Natural killer cell treated with Interleukin-12 subunit alpha and Interleukin-12 subunit beta and Interleukin-15 and Interleukin-18, amount 100 ng/mL, for 72 hours (primary cell): ENCODE data around the gene NOL6. TPM values are rescaled to one million over a fixed set of nuclear protein-coding genes. Genes with fewer than 3 reads are reported as not detected.

ENCODE experiments used
- ATAC-seq, 2 donors: fragments of 150-1000 bp; cut with Tn5 transposase in 1 of 2; sonication (Bioruptor Pico), chemical (Tn5 transposase) in 1 of 2; 2 replicates each; pipeline ENCODE4 v1.10.0; 2021
- DNase-seq: peaks from one replicate; pipeline ENCODE4 v3.0.0; 2022; ENCODE audit warnings: low spot score
- H3K27ac Mint-ChIP-seq, 2 donors: 1 replicate in 1 of 2; 2 replicates in 1 of 2; pipeline ENCODE4 v1.8.0; 2022; ENCODE audit warnings: mixed read lengths in 2 of 2, mild to moderate bottlenecking in 1 of 2, moderate library complexity in 1 of 2
- H3K27me3 Mint-ChIP-seq, 2 donors: 1 replicate in 1 of 2; 2 replicates in 1 of 2; pipeline ENCODE4 v1.8.0; 2022; ENCODE audit warnings: mixed read lengths in 2 of 2
- H3K36me3 Mint-ChIP-seq: one replicate; pipeline ENCODE4 v1.8.0; 2022; ENCODE audit warnings: mixed read lengths
- H3K4me1 Mint-ChIP-seq, 2 donors: 1 replicate in 1 of 2; 2 replicates in 1 of 2; pipeline ENCODE4 v1.8.0; 2022; ENCODE audit warnings: low read depth in 2 of 2, mixed read lengths in 2 of 2, mild to moderate bottlenecking in 1 of 2
- H3K4me3 Mint-ChIP-seq: one replicate; pipeline ENCODE4 v1.8.0; 2022; ENCODE audit warnings: mixed read lengths
- H3K9me3 Mint-ChIP-seq: 2 replicates; pipeline ENCODE4 v1.8.0; 2022; ENCODE audit warnings: mixed read lengths
- total RNA-seq, 2 donors: library from RNA; stranded (reverse); gene quantifications; one replicate each; pipeline ENCODE4 v1.2.3, GENCODE V29; 2022

The NOL6 gene
- total RNA-seq, 2 donors from 2014 or later, result 48.3 to 104 TPM

DNA sequence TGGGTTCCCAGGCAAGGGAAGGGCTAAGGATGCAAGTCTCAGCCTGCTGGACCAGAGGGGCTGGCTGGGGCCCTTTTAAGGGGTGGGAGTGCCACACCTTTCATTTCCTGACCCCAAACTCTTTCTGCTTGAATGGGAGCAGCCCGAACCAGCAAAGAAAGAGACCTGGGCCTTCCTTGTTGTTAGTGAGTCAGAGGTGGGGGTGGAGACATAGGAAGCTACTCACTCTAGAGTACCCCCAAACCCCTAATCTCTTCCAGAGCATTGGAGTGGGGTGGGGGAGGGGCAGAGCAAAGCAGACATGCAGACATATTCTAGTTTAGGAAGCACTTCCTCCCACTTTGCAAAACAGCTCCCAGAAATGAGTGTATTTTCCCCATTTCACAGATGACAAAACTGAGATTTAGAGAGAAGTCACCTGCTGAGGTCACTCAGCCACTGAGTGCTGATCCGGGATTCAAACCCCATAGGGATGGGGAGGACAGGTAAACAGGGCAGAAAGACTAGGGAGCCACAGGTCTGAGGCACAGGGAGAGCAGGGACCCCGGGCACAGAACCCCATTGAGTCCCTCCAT, 20.4 kb downstream of the NOL6 start:
- Mint-ChIP-seq H3K4me1 (peaks cover 5 to 6% of the 10 kb centered on the region in 2 donors), H3K4me3 (no peak overlapping the region), H3K36me3 (no peaks in the 10 kb centered on the region), H3K9me3 (no peaks in the 10 kb centered on the region), H3K27me3 (no peaks in the 10 kb centered on the region), H3K27ac (no peak overlapping the region)
- no peak for ATAC-seq
- DNase-seq, result no peak

DNA sequence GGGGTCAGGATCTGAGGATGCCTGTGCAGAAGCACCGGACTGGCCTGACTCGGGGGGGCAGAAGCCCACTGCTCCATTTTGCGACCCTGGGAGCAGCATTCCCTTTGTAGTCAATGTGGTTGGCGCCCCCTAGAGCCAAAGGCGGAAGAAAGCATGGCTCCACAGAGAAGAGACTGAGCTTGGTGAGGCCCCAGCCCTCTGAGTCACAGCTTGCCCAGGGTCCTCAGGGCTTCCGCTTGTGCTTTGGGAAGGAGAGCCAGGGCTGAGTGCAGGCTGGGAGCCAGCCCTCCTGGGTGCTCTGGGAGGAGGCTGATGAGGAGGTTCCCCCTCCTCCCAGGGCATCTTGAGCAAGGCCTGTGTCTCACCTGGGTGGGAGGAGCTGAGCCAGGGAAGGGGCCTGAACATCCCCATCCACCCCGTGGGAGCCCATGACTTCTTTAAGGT, 20.9 kb downstream of the NOL6 start:
- Mint-ChIP-seq H3K27me3 (no peaks in the 10 kb centered on the region), H3K36me3 (no peaks in the 10 kb centered on the region), H3K27ac (no peak overlapping the region), H3K4me3 (no peak overlapping the region), H3K4me1 (peaks cover 8 to 9% of the 10 kb centered on the region in 2 donors), H3K9me3 (no peaks in the 10 kb centered on the region)
- peak; percentile 51 to 73 for ATAC-seq
- DNase-seq, result peak; percentile 66

DNA sequence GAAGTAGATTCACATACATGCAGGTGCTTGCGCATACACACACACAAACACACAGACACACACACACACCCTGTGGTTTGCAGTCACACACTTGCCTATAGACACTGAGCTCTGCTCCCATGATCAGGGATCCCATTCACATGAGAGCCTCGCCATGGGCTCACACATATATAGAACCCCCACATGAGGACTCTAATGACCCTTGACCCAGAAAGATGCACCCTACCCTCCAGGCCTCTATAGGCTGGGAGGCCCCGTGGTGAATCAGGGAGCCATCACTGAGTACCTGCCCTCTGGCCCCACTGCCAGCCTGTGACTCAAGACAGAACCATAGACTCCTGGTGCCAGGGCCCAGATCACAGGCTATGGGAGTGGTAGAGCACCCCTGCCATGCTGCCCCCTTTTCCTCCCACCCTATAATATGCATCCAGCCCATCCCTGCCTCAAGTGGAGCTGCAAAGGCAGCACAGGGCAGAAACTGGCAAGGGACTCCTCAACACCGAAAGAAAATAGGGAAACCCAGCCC, 23.0 kb downstream of the NOL6 start:
- H3K27ac Mint-ChIP-seq, result no peak overlapping the region

DNA sequence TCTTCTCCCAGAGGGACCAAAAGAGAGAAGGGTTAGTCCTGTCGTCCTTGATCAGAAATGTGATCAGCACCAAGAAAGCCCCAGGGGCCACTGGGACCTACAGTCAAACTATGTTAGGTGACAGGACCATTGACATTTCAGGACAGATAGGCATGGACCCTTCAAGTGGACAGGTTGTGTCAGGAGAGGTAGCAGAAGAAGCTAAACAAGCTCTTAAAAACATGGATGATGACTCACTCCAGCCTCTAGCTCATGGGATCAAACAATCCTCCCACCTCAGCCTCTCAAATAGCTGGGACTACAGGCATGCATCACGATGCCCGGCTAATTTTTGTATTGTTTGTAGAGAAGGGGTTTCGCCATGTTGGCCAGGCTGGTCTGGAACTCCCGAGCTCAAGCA, 24.0 kb downstream of the NOL6 start:
- H3K36me3 Mint-ChIP-seq, result no peaks in the 10 kb centered on the region
- ATAC-seq (no peak), DNase-seq (no peak)
- H3K4me3 Mint-ChIP-seq, result no peak overlapping the region
- no peaks in the 10 kb centered on the region for H3K9me3 Mint-ChIP-seq
- no peaks in the 10 kb centered on the region for H3K27me3 Mint-ChIP-seq
- no peak overlapping the region for H3K27ac Mint-ChIP-seq
- peaks cover 32 to 35% of the 10 kb centered on the region in 2 donors for H3K4me1 Mint-ChIP-seq

More for the DNA sequence above, 23.0 kb downstream of the NOL6 start:
- Mint-ChIP-seq H3K27me3 (no peaks in the 10 kb centered on the region), H3K4me3 (no peak overlapping the region), H3K36me3 (no peaks in the 10 kb centered on the region), H3K9me3 (no peaks in the 10 kb centered on the region), H3K4me1 (peaks cover 27% of the 10 kb centered on the region in 2 donors)
- ATAC-seq (no peak), DNase-seq (no peak)

DNA sequence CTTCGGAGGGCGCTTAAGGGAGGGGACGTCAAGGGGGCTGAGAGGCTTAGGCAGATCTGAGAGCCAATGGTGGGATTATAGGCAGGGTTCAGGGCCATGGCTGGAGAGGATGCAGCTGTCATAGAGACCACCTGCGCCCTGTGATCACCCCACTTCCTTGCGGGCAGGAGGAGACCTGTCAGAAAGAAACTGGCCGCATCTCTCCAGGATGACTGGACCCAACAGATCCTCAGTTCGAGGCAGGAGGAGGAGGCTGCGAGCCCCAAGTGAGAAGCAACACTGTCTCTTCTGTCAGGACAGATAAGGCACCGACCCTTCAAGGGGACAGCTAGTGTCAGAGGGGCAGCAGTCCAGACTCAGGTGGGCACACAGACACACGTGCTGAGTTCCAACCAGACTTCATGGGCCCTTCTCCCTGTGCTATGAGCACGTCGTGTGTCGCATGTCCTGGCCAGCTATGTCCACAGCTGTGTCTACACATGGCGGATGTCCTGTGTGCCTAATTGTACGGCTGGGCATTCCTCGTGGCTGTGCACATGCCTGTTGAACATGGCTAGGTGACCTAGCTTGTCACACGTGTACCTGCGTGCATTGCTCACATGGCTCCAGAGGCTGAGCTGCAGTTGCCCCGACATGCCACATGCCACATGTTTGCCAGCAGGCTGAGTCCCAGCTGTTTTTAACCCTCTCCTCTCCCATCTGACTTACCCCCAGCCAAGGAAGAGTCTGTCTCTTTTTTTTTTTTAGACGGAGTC, 25.7 kb downstream of the NOL6 start:
- H3K4me3 Mint-ChIP-seq, result peak overlapping the region; percentile 76
- H3K36me3 Mint-ChIP-seq, result no peaks in the 10 kb centered on the region
- H3K27me3 Mint-ChIP-seq, result no peaks in the 10 kb centered on the region
- DNase-seq (no peak), ATAC-seq (peak in 1 of 2 donors; percentile 48)
- peak overlapping the region in 1 of 2 donors; percentile 94 for H3K27ac Mint-ChIP-seq
- peaks cover 32 to 35% of the 10 kb centered on the region in 2 donors for H3K4me1 Mint-ChIP-seq
- no peaks in the 10 kb centered on the region for H3K9me3 Mint-ChIP-seq

DNA sequence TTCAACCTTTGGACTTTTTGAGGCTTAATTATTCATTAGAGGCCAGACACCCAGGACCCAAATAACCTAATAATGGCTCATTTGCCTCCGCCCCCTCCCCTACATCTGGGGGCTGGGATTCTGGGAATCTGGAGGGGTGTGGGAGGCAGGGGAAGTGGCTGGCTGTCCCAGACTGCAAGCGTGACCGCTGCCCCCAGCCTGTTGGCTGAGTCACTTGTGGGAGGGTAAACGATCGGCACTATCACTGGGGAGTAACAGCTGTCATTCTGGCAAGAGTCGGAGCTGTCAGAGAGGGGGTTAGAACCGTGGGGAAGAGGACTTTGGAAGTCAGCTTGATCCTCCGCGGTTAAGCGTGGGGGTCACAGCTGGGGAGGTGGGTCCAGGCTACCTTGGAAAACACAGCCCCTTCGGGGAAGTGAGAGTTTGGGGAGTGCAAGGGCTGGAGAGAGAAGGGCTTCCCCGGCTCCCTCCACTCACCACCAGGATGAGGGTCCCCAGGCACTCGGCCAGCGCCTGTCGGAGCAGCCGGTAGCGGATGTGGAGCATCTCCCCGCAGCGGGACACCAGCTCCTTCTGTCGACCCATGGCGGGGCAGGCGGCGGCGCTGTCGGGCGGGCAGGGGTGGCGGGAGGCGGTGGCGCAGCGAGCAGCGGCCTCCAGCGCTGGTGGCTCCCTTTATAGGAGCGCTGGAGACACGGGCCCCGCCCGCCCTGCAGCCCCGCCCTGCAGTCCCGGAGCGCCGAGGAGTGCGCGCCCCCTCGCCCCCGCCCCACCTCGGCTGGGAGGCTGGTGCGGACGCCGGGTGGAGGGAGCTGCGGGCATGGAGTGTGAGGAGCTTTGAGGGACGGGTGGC, 26.6 kb downstream of the NOL6 start, which contains the start of gene AQP3:
Gene AQP3, minus strand, starts transcription at position 648 of the 853 bp plus-strand sequence. Its CDS starts 63 bp downstream, at position 585.
- Mint-ChIP-seq H3K27ac (peak within 1 kb of the TSS; percentile 84 to 94), H3K9me3 (no peaks in the 10 kb centered on the region), H3K36me3 (no peaks in the 10 kb centered on the region), H3K4me3 (peak within 1 kb of the TSS; percentile 92), H3K4me1 (peaks cover 27 to 35% of the 10 kb centered on the region in 2 donors), H3K27me3 (no peaks in the 10 kb centered on the region)
- ATAC-seq, result peak; percentile 81 to 83
- peak; percentile 72 for DNase-seq

DNA sequence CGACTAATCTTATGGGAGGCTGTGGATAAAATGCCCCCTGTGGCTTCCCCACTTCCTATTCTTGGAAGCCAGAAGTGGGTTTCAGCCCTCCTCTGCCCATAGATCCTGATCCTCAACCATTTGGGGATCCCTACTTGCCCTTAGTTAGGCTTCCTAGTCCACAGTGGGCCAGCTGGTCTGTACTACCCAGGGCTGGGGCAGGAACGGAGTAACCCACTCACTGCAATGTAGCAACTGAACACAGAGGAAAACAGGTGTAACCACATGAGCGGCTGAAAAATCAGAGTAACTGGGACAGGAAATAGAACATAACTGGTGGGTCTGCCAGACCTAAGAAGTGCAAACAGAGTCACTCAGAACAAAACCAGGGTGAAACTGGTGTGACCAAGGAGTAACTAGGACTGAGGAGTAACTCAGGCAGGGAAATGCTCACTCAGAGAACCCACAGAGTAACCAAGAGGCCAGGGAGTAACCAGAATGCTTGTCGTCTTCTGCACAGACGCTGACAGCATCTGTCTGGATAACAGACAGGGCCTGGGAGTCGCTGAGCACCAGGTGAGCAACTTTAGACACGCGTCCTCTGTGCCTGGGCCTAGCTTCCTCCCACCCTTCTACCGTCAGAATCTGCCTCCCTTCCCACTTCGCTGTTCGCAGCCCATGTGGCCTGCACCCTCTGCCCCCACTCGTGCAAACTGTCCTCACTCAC, 27.3 kb downstream of the NOL6 start:
- H3K4me1 Mint-ChIP-seq, result peaks cover 27 to 35% of the 10 kb centered on the region in 2 donors
- DNase-seq, result peak; percentile 67
- H3K36me3 Mint-ChIP-seq, result no peaks in the 10 kb centered on the region
- peak overlapping the region; percentile 92 for H3K4me3 Mint-ChIP-seq
- H3K9me3 Mint-ChIP-seq, result no peaks in the 10 kb centered on the region
- ATAC-seq, result peak; percentile 87 to 88
- H3K27ac Mint-ChIP-seq, result peak overlapping the region; percentile 84 to 94
- no peaks in the 10 kb centered on the region for H3K27me3 Mint-ChIP-seq

DNA sequence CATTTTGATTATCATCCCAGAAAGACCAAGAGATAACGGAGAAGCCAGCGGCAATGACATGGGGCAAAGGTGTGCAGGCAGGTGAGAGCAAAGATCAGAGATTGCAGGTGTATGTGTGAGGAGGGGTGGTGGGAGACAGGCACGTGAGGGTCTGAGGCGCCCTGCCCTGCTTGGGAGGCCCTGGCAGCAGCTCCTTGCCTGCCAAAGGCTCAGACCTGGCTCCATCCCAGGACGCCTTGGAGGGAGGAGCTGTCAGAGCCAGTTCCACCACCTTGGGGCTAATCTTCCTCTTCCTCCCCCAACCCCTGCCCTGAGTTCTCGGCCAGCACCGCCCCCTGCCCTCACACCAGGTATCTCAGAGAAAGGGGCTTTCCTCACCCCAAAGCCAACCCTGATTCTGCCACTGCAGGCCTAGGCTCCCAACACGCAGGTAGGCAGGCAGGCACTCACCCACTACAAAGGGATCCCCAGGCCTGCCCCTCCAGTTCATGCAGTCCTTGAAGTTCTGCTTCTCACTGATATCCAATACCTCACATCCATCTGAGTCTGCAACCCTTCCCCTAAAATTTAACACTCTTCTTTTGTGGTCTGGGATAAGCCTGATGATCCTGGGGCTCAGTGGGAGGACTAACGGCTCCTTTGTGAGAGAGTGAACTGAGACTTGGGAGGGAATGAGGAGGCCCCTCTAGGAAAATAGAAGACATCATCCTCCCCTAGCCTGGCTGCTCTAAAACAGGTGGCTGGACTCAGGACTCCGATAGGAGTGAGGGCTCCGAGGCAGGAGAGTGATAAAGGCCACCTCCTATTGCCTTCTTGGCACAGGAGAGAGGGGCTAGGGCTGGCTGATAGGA, 28.1 kb downstream of the NOL6 start:
- H3K4me3 Mint-ChIP-seq, result peak overlapping the region; percentile 92
- no peak for ATAC-seq
- H3K9me3 Mint-ChIP-seq, result no peaks in the 10 kb centered on the region
- H3K4me1 Mint-ChIP-seq, result peaks cover 27 to 35% of the 10 kb centered on the region in 2 donors
- H3K27me3 Mint-ChIP-seq, result no peaks in the 10 kb centered on the region
- H3K27ac Mint-ChIP-seq, result peak overlapping the region; percentile 84 to 94
- H3K36me3 Mint-ChIP-seq, result no peaks in the 10 kb centered on the region
- no peak for DNase-seq

DNA sequence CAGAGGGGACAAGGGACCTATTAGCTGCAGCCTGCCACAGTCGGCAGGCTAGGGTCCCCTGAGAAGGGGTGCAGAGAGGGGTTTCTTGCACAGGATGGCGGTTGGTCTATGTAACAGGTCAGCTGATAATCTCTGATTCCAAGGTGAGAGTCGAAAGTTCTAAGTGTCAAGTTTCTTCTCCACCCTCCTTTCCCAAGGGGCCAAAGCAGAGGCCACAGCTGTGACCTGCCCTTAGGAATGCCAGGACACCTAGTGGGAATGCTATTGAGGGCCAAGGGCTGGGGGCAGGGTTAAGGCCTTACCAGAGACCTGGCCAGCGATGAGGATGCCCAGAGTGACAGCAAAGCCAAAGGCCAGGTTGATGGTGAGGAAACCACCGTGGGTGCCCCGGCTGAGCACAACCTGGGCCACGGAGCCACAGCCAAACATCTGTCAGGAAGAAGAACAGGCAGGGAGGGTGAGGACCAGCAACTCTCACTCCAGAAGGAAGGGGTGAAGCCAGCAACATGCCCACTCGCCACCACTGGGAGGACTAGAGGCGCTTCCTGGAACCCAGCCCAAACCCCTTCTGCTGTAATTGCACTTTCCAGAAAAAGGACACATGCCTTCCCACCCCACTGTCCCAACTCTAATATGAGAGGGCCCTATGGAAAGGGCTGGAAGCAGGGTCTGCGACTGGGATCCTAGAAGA, 30.1 kb downstream of the NOL6 start:
- H3K4me3 Mint-ChIP-seq, result no peak overlapping the region
- ATAC-seq (no peak), DNase-seq (no peak)
- H3K9me3 Mint-ChIP-seq, result no peaks in the 10 kb centered on the region
- H3K36me3 Mint-ChIP-seq, result no peaks in the 10 kb centered on the region
- peaks cover 27 to 35% of the 10 kb centered on the region in 2 donors for H3K4me1 Mint-ChIP-seq
- no peaks in the 10 kb centered on the region for H3K27me3 Mint-ChIP-seq
- no peak overlapping the region for H3K27ac Mint-ChIP-seq

DNA sequence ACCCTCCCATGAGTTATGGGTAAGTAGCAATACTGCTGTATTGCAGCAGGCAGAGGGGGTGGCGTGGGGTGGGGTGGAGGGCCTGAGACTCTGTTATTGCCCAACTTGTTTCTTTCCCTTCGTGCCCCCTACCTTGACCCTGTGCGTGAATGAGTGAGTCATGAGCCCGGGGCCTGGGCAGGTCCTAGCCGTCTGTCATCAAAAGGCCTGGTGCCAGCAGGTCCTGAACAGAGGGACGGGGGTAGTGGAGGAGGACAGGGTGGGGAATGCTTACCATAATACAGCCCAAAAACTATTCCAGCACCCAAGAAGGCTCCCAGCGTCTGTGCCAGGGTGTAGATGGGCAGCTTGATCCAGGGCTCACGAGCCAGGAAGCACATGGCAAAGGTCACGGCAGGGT, 30.7 kb downstream of the NOL6 start:
- H3K4me1 Mint-ChIP-seq, result peaks cover 24 to 29% of the 10 kb centered on the region in 2 donors
- no peak overlapping the region for H3K27ac Mint-ChIP-seq
- H3K27me3 Mint-ChIP-seq, result no peaks in the 10 kb centered on the region
- ATAC-seq (no peak), DNase-seq (no peak)
- no peak overlapping the region for H3K4me3 Mint-ChIP-seq
- H3K9me3 Mint-ChIP-seq, result no peaks in the 10 kb centered on the region
- H3K36me3 Mint-ChIP-seq, result no peaks in the 10 kb centered on the region

DNA sequence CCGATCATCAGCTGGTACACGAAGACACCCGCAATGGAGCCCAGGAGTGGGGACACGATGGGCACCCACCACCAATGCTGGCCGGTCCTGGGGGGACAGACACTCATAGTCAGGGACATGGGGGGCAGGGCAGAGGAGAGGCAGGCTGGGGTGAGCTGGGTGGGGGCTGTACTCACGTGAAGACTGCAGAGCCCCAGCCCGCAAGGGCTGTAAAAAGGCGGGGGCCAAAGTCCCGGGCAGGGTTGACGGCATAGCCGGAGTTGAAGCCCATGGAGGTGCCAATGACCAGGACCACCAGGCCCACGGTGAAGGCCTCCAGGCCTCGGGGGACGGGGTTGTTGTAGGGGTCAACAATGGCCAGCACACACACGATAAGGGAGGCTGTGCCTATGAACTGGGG, 31.6 kb downstream of the NOL6 start:
- H3K4me3 Mint-ChIP-seq, result no peak overlapping the region
- no peaks in the 10 kb centered on the region for H3K9me3 Mint-ChIP-seq
- DNase-seq, result no peak
- no peak overlapping the region for H3K27ac Mint-ChIP-seq
- no peaks in the 10 kb centered on the region for H3K36me3 Mint-ChIP-seq
- H3K4me1 Mint-ChIP-seq, result peaks cover 18 to 22% of the 10 kb centered on the region in 2 donors
- no peak for ATAC-seq
- H3K27me3 Mint-ChIP-seq, result no peaks in the 10 kb centered on the region

DNA sequence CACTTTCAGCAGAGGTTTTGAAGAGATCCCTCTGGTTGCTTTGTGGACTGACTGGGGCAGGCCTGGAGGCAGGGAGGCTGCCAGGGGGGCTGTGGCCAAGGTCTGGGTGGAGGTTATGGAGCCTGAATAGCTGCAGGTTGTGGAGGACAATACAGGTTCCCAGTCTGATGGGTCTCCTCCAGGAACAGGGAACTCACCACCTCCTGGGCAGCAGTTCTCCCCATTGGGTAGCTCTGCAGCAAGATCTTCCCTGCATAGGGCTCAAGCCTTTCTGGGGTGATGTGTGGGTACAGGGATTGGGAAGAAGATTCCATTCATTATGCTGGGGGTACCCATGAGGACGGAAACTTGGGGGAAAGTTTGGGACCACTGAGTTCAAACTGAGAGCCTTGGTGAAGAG, 33.1 kb downstream of the NOL6 start:
- Mint-ChIP-seq H3K27me3 (no peaks in the 10 kb centered on the region), H3K4me3 (no peak overlapping the region), H3K36me3 (no peaks in the 10 kb centered on the region), H3K27ac (peak overlapping the region in 1 of 2 donors; percentile 8), H3K9me3 (no peaks in the 10 kb centered on the region), H3K4me1 (peaks cover 4 to 7% of the 10 kb centered on the region in 2 donors)
- DNase-seq (no peak), ATAC-seq (no peak)
